DOHH2 (cell line): Measurements from ENCODE around the gene MYO5C.

Experiments used
- EZH2phosphoT487 ChIP-seq: fragments of 200-600 bp; sonication (generic); IDR thresholded peaks from 2 replicates; pipeline ENCODE4 v1.6.1; 2017; ENCODE audit warnings: borderline replicate concordance, mild to moderate bottlenecking, antibody characterized with exemption, low read length, moderate library complexity, mixed read lengths
- TF ChIP-seq, protein P1 (sequence below): fragments of 200-600 bp; sonication (generic); IDR thresholded peaks from one replicate; pipeline ENCODE4 v1.5.1; 2014; ENCODE audit warnings: antibody characterized with exemption, mild to moderate bottlenecking, low read depth, low read length; ENCODE audit not compliant: poor library complexity, severe bottlenecking

DNA sequence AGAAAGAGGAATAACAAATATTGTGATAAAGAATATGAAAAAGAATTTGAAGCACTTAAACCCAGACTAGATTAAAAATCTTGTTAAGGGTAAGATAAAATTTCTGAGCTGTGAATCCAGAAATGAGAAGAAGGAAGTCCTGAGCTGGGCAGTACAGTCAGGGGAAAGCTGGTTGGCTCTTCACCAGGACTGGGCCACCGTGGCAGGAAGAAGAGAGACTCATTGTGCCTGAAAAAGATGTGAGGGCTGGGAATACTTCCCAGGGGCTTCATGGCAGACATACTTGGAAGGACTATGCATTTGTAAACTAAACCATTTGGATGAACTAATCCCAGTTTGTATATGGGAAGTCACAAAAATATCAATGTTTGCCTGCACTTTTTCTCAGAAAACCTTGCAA, 28.5 kb upstream of the MYO5C start:
- TF ChIP-seq, protein P1, sequence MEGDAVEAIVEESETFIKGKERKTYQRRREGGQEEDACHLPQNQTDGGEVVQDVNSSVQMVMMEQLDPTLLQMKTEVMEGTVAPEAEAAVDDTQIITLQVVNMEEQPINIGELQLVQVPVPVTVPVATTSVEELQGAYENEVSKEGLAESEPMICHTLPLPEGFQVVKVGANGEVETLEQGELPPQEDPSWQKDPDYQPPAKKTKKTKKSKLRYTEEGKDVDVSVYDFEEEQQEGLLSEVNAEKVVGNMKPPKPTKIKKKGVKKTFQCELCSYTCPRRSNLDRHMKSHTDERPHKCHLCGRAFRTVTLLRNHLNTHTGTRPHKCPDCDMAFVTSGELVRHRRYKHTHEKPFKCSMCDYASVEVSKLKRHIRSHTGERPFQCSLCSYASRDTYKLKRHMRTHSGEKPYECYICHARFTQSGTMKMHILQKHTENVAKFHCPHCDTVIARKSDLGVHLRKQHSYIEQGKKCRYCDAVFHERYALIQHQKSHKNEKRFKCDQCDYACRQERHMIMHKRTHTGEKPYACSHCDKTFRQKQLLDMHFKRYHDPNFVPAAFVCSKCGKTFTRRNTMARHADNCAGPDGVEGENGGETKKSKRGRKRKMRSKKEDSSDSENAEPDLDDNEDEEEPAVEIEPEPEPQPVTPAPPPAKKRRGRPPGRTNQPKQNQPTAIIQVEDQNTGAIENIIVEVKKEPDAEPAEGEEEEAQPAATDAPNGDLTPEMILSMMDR = no peak
- no peak for TF ChIP-seq EZH2phosphoT487
